Skin of body (tissue), 2 donors: Measurements from ENCODE around the gene EEF1AKMT4. TPM values are rescaled to one million over a fixed set of nuclear protein-coding genes. Genes with fewer than 3 reads are reported as not detected.
"Not testable (repeated sequence)": the region's sequence is repeated elsewhere in the genome, so short reads cannot be mapped to it uniquely, and the experiment has no call there.

Experiments
- DNase-seq: peaks from one replicate; lab custom pipeline; 2025; lab: John Stamatoyannopoulos, UW
- total RNA-seq: library from RNA; depleted of rRNA; stranded (reverse); fragments of >200 nt; gene quantifications from one replicate; pipeline ENCODE4 v1.2.3, GENCODE V29; 2014

The EEF1AKMT4 gene
- total RNA-seq, 1 donor from 2014 or later: 1.7 TPM

GRCh38 chr3:184259878-184260723 lies 10.6 kb downstream of the EEF1AKMT4 start:
- DNase-seq: no peak

- no peak for DNase-seq
Observed at GRCh38 chr3:184260724-184261269, 11.3 kb downstream of the EEF1AKMT4 start.

- DNase-seq: no peak
Observed at GRCh38 chr3:184261270-184261853, 11.9 kb downstream of the EEF1AKMT4 start, which contains the start of gene CAMK2N2. CAMK2N2 (minus strand) TSS chr3:184261553; CDS start chr3:184261285, 268 bp downstream.

DNA sequence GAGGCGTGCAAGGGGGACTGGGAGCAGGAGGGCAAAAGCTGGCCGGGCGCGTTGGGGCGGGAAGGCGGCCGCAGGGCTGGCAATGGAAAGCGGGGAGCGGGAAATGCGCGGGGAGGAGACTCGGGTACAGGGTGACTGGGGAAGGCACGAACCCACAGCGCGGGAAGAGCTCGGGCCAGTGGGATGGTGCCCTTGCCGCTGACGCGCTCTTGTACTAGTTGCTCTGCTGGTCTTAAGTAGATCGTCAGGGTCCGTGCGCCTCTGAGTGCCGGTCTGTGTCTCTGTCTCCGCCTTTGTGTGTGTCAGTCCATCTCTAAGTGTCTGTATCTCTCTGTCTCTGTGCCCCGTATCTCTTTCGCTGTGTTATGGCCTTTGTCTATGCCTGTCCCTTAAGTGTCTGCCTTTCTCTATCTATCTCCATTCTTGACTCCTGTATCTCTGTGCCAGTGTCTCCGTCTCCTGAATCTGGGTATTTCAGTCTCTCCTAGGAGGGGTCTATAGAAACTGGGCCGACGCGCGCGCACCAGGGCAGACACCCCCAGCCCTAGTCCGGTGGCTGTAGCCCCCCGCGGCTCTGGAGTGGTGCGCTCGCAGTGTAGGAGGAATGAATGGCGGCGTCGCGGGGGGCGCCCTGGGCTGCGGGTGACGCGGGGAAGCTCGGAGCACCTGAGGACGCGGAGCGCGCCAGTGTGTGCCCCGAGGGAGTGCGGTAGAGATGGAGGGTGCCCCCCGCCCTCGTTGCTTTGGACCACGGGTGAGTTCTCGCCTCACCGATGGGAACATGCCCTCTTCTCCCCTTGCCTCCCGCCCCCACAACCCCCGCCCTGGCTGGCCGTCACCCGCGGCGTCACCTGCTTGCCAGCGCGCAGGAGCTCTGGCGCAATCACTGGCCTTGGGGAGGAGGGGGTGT lies 12.6 kb downstream of the EEF1AKMT4 start:
- DNase-seq: no peak

DNA sequence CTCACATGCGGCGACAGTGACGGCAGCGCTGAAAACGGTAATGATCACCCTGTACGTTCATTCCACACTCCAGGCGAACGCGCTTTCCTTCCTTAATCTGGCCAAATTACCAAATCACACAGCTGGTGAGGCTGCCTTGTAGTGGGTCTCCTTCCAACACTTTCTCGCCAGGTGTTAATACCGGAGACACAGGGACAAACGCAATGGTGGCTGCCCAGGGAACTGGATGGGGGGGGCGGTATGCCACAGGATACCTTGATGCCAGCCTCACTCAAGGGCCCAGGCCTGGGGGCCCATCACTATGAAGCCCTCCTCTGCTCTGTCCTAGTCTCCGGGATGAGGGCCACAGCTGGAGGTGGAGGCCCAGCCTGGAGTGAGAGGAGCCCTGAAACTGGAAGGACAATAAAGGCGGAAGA lies 13.3 kb downstream of the EEF1AKMT4 start:
- no peak for DNase-seq

DNA sequence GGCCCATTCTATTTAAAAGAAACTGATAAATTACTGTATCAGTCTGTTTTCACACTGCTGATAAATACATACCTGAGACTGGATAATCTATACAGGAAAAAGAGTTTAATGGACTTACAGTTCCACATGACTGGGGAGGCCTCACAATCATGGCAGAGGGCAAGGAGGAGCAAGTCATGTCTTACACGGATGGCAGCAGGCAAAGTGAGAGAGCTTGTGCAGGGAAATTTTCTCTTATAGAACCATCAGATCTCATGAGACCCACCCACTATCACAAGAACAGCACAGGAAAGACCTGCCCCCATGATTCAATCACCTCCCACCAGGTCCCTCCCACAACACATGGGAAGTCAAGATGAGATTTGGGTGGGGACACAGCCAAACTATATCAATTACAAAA lies 17.8 kb downstream of the EEF1AKMT4 start:
- DNase-seq: not testable (repeated sequence)

DNA sequence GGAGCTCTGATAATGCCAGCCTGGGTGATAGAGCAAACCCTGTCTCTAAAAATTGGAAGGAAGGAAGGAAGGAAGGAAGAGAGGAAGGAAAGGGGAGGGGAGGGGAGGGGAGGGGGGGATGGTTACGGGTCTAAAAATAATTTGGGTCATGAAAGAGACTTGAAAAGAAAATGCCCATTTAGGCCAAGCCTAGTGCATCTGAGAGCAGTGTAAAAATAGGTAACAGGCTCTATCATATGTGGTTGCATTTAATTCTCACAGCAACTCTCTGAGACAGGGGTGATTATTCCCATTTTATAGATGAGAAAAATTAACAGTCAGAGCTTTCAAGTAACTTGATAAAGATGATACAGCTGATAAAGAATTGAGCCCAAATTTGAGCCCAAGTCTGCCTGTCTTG lies 22.8 kb downstream of the EEF1AKMT4 start:
- no peak for DNase-seq

- no peak for DNase-seq
Observed at GRCh38 chr3:184275381-184275701, 25.9 kb downstream of the EEF1AKMT4 start.

GRCh38 chr3:184275961-184276910 lies 26.8 kb downstream of the EEF1AKMT4 start, which contains the start of gene ECE2:
ECE2 (plus strand) TSS chr3:184276022; CDS start chr3:184276154, 132 bp downstream.
- no peak for DNase-seq

DNA sequence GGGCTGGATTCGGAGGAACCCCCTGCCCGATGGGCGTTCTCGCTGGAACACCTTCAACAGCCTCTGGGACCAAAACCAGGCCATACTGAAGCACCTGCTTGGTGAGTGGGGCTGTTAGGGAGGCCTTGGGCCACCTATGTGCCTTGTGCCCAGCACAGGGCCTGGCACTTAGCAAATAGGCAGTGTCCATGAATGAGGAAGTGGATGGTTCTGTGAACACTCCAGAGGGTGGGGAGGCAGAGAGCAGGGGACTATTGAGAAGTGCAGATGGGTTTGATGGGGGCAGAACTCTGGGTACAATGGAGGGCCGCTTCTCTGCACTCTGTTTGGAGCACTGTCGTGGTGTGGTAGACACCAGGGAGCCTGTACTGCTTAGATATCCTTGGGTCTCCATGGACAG lies 27.9 kb downstream of the EEF1AKMT4 start:
- no peak for DNase-seq

DNA sequence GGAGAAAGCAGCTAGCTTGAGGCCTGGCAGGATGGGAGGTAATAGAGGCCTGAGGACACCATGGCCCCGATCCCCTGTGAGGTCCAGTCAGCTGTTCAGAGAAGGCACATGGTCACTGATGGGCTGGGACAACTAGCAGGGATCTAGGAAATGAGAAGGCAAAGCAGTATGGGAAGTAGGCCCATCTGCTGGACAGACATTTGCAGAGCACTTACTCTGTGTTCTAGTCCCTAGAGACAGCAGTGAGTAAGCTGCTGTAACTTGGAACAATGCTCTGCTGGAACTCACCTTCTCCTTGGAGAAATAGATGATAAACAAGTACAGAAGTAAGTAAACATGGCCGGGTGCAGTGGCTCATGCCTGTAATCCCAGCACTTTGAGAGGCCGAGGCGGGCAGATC lies 33.5 kb downstream of the EEF1AKMT4 start:
- no peak for DNase-seq

DNA sequence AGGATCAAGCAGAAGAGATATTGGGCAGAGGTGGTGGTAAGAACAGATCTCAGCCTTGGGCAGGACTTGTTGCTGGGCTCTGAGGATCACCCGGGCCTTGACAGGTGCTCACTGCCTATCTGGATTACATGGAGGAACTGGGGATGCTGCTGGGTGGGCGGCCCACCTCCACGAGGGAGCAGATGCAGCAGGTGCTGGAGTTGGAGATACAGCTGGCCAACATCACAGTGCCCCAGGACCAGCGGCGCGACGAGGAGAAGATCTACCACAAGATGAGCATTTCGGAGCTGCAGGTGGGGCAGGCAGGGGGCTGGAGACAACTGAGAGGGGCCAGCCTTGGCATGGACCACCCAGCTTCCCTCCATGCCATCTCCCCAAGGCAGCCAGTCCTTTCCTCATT lies 34.2 kb downstream of the EEF1AKMT4 start:
- DNase-seq: no peak

- DNase-seq: peak; percentile 38
Observed at GRCh38 chr3:184284696-184285095, 35.2 kb downstream of the EEF1AKMT4 start.

- DNase-seq: peak; percentile 11
Observed at GRCh38 chr3:184289426-184289938, 40.0 kb downstream of the EEF1AKMT4 start.

DNA sequence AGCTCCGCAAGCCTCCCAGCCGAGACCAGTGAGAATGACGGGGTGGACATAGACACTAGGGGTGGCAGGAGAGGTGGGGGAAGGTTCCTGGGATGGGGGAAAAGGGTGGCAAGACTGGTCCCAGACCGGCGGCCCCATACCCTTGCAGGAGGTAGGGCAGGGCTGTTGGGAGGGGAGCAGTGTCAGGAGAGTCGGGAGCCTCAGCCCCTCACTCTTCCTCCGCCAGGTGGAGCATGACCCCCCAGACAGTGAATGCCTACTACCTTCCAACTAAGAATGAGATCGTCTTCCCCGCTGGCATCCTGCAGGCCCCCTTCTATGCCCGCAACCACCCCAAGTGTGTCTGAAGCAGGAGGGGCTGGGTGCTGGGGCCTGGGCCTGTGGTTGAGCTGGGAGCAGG lies 40.9 kb downstream of the EEF1AKMT4 start:
- no peak for DNase-seq

DNA sequence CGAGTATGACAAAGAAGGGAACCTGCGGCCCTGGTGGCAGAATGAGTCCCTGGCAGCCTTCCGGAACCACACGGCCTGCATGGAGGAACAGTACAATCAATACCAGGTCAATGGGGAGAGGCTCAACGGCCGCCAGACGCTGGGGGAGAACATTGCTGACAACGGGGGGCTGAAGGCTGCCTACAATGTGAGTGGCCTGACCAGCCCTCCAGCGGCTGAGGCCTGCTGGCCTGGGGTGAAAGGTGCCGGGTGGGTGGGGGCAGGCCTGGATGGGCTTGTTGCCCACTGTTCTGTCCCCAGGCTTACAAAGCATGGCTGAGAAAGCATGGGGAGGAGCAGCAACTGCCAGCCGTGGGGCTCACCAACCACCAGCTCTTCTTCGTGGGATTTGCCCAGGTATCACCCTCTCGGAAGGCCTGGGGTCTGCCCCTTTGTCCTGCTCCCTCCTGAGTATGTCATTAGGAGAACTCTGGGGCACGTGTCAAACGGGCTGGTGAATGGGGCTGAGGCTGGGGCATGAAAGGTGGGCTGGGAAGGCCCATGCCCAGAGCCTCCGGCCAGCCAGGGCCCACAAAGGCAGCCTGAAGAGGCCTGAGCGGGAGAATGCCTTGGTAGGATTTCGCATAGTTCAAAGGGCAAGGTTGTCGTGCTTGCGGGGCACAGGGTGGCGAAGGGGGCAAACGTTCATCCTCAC lies 41.7 kb downstream of the EEF1AKMT4 start:
- DNase-seq: no peak

GRCh38 chr3:184291738-184292445 lies 42.4 kb downstream of the EEF1AKMT4 start:
- DNase-seq: no peak

DNA sequence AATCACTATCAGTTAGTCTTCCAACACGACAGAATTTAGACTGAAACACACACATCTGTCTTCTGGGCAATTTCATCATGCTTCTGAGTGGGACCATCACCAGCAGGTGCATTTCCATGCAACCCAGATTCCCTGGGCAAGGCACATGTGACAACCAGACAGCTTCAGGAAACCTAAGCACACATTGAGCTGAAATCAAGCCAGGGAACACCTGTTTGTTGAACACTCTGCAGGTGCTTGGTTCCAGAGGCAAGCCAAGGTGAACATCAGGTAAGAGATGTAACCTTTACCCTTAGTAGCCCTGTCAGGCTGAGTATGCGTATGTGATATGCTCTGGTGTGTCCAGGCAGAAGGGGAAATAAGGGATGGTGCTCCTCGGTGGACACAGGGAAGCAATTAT lies 46.3 kb downstream of the EEF1AKMT4 start:
- no peak for DNase-seq

GRCh38 chr3:184296616-184297015 lies 47.1 kb downstream of the EEF1AKMT4 start:
- no peak for DNase-seq
